GM19099 (cell line): ENCODE measurements around the gene SQSTM1.

ENCODE experiments used
- POLR2A ChIP-seq: IDR thresholded peaks from 3 replicates; pipeline ENCODE4 v1.6.1; 2011; ENCODE audit warnings: low read depth; ENCODE audit not compliant: insufficient read length; ENCODE audit errors: extremely low read depth

Gene SQSTM1

DNA sequence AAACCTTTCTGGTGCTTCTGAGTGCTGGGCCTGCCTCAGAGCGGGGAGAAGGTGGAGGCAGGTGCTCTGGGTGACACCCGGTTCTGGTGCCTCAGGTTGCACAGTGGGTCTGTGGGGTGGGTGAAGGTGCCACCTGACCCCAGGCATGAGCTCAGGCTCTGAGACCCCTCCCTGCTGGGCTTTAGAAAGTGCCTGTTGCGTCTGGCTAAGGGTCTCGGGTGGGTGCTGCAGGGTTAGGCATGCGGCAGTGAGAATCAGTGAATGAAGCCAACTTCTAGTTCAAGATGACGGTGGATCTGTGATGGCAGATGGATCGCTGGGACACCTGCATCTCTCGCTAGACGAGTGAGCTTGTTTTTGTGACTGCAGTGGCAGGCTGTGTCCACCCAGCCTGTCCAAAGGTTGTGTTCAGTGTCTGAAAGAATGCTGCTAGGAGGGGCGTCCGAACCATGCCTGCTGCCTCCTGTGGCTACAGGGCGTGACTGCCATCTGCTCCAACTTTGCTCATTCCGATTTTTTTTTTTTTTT lies 5.0 kb downstream of the SQSTM1 start:
- TF ChIP-seq POLR2A, result no peak

DNA sequence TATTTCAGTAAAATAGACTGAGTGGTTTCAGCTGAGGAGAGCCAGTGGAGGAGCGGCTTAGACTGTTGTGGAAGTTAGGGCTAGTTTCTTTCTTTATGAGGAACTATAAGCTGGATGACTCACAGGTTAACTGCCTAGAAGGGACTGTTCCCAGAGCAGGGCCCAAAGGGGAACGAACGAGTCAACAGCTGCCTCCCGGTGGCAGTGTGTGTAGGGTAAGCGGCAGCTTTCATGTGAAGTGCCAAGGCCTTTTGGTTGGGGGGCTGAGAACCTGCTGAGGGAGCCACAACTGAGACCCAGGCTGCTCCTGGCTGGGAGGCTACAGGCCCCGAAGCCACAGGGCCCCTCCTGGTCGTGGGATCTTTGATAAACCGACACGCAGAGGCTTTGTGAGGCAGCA lies 7.0 kb downstream of the SQSTM1 start:
- no peak for TF ChIP-seq POLR2A

DNA sequence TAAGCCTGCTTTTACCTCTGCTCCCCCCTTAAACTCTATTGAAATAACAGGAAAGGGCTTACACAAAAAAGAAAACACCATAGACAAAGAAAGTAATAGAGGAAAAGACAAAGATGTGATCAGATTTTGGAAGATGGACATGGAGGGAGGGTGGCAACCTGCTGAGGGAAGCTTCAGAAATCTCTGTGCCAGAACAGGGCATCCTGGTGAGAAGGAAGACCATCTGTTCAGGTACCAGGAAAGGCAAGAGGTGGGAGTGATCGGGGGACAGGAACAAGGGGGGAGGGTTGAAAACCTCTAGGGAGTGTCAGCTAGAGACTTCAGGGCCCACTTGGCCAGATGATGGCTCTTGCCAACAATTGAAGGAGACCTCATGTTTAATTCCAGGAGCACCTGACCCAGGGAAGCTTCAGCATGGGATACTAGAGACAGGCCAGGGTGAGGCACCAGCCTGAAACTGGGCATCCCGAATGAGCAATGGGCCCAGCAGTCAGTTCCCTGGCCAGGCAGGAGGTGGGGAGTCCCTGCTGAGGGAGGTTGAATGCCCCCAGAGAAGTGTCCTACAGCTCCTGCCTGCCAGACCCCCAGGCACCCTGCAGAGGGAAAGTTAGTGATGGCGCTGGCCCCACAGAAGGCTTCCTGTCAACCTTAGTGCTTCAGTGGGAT lies 8.2 kb downstream of the SQSTM1 start:
- TF ChIP-seq POLR2A, result no peak

DNA sequence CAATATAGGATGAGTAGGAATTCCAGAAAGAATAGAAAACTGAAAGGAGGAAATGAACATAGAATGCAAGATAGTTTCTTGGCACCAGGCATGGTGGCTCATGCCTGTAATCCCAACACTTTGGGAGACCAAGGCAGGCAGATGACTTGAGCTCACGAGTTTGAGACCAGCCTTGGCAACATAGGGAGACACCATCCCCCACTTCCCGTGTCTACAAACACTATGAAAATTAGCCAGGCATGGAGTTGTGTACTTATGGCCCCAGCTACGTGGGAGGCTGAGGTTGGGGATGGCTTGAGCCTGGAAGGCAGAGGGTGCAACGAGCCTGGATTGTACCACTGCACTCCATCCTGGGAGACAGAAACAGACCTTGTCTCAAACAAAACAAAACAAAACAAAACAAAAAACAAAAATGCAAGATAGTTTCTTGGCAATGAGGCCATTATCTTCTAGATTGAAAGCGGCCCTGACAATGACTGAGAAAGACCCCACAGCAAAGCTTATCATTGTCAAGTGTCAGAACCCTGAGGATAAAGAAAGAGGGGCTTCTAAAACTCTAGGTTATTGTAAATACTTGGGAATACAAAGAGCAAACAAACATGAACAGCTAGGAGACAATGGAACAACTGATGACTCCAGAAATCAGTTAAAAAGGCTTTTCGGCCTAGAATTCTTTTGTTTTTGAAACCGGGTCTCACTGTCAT lies 9.2 kb downstream of the SQSTM1 start:
- TF ChIP-seq POLR2A, result no peak

DNA sequence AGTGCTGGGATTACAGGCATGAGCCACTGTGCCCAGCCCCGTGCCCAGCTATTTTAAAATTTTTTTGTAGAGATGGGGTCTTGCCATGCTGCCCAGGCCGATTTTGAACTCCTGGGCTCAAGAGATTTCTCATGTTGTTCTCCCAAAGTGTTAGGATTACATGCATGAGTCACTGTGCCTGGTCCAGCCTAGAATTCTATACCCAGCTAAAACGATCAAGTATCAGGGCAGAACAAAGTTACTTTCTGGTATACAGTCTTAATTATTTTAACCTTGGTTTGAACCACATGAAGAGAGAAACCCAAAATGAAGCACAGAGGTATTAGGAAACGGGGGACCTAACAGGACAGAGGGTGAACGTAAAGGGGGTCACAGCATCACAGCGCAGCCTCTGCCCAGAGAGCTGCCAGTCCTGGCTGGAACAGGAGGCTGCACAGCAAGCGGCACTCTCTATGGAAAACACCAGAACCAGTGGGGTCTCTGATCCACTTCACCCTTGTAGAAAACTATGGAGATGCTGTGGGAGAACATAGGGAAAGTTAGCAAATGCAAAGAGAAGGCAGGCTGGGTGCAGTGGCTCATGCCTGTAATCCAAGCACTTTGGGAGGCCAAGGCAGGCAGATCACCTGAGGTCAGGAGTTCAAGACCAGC lies 10.2 kb downstream of the SQSTM1 start:
- no peak for TF ChIP-seq POLR2A

DNA sequence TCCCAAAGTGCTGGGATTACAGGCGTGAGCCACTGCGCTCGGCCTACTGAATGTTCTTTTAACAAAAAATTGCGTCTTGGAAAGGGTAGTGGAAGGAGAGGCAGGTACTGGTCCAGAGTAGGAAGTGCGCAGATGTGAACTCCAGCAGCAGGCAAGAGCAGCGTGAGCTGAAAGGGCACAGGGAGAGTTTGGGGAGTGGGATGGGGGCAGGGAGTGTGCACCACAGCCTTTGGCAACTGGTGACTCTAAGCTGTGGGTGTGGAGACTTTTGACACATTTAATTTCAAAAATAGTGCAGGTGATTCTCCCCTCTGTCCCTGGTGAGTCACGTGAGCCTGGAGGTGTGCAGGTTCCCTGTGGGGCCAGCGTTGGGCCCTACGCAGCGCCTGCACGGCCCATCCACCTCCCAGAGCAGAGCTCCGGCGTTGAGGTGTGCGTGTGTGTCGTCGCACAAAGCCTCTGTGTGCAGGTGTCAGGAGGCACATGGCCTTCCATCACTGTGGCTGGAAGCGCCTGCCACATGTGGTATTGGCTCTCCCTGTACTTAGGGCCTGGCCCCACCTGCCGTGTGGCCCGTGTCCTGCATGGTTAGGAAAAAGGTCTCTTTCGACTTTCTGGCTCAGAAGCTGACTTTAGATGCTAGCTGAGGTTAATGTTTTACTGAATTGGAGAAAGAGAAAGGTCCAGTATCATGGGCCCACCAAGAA lies 11.5 kb downstream of the SQSTM1 start:
- no peak for TF ChIP-seq POLR2A

DNA sequence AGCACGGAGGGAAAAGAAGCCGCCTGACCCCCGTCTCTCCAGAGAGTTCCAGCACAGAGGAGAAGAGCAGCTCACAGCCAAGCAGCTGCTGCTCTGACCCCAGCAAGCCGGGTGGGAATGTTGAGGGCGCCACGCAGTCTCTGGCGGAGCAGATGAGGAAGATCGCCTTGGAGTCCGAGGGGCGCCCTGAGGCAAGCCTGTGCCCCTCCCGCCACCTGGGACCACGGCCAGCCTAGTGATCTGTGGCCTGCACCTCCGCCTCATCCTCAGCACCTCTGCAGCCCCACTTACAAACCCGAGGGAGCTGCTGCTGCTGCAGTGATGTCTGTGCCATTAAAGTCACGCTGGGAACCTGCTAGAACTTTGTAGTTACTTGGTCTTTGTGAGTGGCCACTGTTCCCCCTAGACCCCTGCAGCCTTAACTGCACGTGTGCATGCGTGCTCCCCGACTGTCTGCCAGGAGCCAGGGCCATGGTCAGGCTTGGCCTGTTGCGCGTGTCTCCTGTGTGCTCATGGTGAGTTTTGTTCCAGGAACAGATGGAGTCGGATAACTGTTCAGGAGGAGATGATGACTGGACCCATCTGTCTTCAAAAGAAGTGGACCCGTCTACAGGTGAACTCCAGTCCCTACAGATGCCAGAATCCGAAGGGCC lies 12.5 kb downstream of the SQSTM1 start:
- TF ChIP-seq POLR2A, result no peak

DNA sequence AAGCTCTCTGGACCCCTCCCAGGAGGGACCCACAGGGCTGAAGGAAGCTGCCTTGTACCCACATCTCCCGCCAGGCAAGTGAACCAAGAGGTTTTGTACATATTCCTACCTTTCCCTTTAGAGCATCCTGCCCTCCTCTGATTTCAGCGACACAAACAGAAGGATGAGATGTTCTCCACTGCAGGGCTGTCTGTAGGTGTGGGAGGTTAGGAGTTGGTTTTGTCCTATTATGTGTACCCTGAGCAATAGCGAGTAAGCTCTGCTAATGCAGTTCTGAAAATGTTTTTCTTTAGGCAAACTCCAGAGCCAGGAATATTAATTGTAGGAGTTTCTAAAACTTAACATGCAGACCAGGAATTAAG lies 13.0 kb downstream of the SQSTM1 start:
- no peak for TF ChIP-seq POLR2A

DNA sequence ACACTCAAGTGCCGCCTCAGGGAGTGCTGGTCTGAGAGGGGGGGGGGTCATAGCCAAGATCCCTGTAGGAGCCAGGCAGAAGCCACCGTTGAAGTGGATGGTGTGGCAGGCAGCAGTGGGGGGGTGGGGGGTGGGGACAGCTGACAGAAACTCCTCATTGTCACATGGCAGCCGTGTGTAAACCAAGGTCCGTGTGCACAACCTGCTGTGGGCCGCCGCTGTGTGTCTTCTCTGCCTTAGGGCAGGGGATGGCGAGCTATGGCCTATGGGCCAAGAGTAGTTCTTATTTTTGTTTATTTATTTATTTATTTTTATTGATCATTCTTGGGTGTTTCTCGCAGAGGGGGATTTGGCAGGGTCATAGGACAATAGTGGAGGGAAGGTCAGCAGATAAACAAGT lies 13.4 kb downstream of the SQSTM1 start:
- TF ChIP-seq POLR2A, result no peak

DNA sequence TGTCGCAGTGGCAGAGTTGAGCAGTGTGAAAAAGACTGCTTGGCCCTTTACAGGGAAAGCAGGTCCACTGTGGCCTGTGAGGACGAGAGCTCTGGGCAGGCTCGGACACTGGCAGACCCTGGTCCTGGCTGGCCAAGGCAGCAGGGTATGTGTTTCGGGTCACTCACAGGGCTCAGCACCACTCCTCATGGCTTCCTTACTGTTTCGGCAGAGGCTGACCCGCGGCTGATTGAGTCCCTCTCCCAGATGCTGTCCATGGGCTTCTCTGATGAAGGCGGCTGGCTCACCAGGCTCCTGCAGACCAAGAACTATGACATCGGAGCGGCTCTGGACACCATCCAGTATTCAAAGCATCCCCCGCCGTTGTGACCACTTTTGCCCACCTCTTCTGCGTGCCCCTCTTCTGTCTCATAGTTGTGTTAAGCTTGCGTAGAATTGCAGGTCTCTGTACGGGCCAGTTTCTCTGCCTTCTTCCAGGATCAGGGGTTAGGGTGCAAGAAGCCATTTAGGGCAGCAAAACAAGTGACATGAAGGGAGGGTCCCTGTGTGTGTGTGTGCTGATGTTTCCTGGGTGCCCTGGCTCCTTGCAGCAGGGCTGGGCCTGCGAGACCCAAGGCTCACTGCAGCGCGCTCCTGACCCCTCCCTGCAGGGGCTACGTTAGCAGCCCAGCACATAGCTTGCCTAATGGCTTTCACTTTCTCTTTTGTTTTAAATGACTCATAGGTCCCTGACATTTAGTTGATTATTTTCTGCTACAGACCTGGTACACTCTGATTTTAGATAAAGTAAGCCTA lies 15.7 kb downstream of the SQSTM1 start:
- TF ChIP-seq POLR2A, result no peak

DNA sequence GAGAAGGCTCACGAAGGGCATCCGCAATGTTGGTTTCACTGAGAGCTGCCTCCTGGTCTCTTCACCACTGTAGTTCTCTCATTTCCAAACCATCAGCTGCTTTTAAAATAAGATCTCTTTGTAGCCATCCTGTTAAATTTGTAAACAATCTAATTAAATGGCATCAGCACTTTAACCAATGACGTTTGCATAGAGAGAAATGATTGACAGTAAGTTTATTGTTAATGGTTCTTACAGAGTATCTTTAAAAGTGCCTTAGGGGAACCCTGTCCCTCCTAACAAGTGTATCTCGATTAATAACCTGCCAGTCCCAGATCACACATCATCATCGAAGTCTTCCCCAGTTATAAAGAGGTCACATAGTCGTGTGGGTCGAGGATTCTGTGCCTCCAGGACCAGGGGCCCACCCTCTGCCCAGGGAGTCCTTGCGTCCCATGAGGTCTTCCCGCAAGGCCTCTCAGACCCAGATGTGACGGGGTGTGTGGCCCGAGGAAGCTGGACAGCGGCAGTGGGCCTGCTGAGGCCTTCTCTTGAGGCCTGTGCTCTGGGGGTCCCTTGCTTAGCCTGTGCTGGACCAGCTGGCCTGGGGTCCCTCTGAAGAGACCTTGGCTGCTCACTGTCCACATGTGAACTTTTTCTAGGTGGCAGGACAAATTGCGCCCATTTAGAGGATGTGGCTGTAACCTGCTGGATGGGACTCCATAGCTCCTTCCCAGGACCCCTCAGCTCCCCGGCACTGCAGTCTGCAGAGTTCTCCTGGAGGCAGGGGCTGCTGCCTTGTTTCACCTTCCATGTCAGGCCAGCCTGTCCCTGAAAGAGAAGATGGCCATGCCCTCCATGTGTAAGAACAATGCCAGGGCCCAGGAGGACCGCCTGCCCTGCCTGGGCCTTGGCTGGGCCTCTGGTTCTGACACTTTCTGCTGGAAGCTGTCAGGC lies 16.6 kb downstream of the SQSTM1 start:
- no peak for TF ChIP-seq POLR2A

DNA sequence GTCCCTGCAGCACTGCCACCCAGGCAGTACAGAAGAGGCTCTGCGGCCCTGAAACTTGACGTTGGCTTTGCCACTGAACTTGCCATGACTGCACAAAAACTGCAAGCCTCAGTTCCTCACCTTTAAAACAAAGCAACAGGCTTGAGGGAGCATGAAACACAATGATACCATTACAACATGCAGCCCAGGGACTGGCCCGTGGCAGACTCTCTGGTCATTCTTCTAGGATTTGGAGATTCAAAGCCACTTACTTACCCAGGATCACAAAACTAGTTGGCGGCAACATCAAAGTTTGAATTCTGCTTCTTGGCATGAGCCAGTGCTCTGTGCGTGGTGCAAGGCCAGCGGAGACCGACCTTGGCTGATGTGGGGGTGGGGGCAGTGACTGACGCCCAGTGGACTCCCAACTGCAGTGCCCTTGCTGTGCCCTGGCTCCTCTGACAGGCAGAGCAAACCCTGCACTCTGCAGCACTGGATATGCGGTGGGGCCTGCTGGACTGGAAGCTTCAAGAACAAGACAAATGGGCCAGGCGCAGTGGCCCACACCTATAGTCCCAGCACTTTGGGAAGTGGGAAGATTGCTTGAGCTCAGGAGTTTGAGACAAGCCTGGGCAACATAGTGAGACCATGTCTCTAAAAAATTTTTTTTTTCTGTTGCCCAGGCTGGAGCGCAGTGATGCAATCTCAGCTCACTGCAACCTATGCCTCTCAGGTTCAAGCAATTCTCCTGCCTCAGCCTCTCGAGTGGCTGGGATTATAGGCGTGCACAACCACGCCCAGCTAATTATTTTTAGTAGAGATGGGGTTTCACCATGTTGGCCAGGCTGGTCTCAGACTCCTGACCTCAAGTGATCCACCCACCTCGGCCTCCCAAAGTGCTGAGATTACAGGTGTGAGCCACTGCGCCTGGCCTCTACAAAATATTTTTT lies 18.9 kb downstream of the SQSTM1 start:
- TF ChIP-seq POLR2A, result no peak
